NCI-H524 (cell line): ENCODE data around the gene BUB1.
"Not testable (repeated sequence)": the region's sequence is repeated elsewhere in the genome, so short reads cannot be mapped to it uniquely, and the experiment has no call there.

ENCODE experiments used
- DNase-seq, 2 experiments: peaks; one replicate each; lab custom pipeline; 2025; lab: John Stamatoyannopoulos, UW

Gene BUB1

GRCh38 chr2:110591973-110592372 is 85.9 kb downstream of the BUB1 start:
- DNase-seq: not testable (repeated sequence)

DNA sequence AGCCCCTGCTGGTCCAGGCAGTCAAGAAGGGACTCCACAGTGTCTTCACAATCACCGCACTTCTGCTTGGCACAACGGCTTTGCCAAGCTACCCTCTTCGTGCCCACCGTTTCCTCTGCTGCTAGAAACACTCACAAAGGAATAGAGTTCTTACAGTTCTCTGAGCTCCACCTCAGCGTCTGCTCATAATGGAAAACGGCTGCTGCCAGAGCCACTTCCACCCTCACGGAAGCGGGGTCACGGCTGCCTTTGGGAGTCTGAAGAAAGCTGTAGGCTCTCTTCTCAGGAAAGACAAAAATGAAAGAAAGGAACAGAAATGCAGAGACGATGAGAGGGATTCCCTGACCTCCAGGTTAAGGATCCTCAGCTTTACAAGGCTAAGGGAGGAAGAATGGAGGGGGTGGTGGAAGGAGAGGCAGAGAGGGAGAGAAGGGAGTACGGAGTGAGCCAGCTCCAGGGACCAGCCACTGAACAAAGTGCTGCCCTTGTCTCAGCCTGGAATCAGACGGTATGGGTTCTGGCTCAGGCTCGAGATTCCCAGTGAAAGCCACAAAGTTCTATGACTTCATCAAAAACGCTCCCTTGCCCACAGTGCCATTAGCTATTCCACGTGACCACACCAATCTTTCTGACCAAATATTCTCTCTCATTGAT is 88.1 kb downstream of the BUB1 start:
- DNase-seq: not testable (repeated sequence)

- not testable (repeated sequence) for DNase-seq
Observed at GRCh38 chr2:110588520-110588919, 89.3 kb downstream of the BUB1 start.
